MG63 (cell line): Measurements from ENCODE around the gene RNPEPL1. TPM values are rescaled to one million over a fixed set of nuclear protein-coding genes. Genes with fewer than 3 reads are reported as not detected.
"Not testable (repeated sequence)": the region's sequence is repeated elsewhere in the genome, so short reads cannot be mapped to it uniquely, and the experiment has no call there.

ENCODE experiments used
- DNase-seq: peaks from one replicate; pipeline ENCODE4 v3.0.0-alpha.2; 2020
- H3K27me3 ChIP-seq: fragments of 250-450 bp; sonication (Bioruptor Pico); 2 replicates; pipeline ENCODE4 v1.5.1; 2020; ENCODE audit warnings: mild to moderate bottlenecking, moderate library complexity
- H3K36me3 ChIP-seq: fragments of 250-450 bp; sonication (Bioruptor Pico); 2 replicates; pipeline ENCODE4 v1.5.1; 2020; ENCODE audit warnings: mild to moderate bottlenecking, moderate library complexity
- H3K4me3 ChIP-seq: fragments of 250-450 bp; sonication (Bioruptor Pico); 2 replicates; pipeline ENCODE4 v1.5.1; 2020; ENCODE audit warnings: mild to moderate bottlenecking, moderate library complexity
- H3K9me3 ChIP-seq: fragments of 250-450 bp; sonication (Bioruptor Pico); 2 replicates; pipeline ENCODE4 v1.5.1; 2020; ENCODE audit warnings: mild to moderate bottlenecking, moderate library complexity
- total RNA-seq: library from RNA; depleted of rRNA; stranded (reverse); fragments of >200 nt; shearing (Covaris generic); gene quantifications from 2 replicates; pipeline ENCODE4 v1.2.3, GENCODE V29; 2014; ENCODE audit warnings: low replicate concordance; rRNA removed

Gene RNPEPL1
- total RNA-seq, result 13.6 and 13.9 TPM in 2 replicates

DNA sequence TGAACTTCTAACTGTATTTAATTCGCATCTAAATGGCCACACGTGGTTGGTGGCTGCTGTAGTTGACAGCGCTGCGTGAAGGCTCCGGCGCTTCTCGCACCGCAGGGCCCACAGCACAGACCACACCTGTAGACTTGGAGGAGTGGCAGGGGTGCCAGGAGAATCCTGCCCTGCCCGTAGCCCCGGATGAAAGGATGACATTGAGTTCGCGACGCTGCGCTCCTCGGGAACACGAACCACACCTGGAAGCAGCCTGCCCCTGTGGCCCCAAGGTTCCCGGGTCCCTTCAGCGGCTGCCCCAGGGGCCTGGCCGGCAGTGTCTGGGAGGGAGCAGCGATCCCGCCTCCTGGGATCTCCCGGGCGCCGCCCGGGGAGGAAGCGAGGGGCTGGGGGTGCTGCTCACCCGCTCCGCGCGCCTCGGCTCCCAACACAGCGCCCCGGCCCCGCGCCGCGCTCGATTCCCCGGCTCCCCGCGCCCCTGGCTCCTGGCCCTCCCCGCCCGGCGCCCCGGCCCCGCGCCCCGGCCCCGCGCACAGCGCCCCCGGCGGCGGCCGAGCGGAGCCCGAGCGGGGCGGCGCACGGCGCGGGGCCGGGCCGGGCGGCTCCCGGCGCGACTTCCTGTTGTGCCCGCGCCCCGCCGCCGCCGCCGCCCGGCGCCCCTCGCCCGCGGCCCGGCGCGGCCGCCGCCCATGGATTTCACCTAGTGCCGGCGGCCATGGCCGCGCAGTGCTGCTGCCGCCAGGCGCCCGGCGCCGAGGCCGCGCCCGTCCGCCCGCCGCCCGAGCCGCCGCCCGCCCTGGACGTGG is at the start of gene RNPEPL1:
TSS of gene RNPEPL1 (plus strand) at position 613 of the 806 bp plus-strand sequence. CDS start at position 716, 103 bp downstream.
- peak; percentile 38 for DNase-seq
- Histone ChIP-seq H3K4me3 (peak within 1 kb of the TSS; percentile 69), H3K27me3 (no peaks in the 10 kb centered on the region), H3K36me3 (peaks cover 4% of the 10 kb centered on the region; the same call in 1 of the 2 replicates), H3K9me3 (no peaks in the 10 kb centered on the region)

DNA sequence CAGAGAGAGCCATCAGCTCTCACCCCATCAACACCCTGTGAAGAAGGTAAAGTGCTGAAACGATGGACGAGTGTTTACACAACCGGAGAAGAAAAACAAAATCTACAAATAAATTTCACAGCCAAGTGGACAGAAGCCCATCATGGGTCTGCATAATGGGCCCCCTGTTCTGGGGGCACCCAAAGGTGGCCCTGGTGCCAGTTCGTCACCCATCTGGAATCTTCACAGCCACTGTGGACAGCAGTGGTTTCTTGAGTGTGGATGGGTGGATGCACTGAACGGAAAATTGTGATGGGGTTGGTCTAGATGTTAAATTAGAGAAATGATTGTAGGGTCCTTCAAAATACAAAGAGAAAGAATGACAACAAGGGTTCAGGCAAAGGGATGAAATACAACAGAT is 49.3 kb upstream of the RNPEPL1 start:
- H3K27me3 ChIP-seq, result no peaks in the 10 kb centered on the region
- H3K9me3 ChIP-seq, result no peaks in the 10 kb centered on the region; the same call in 1 of the 2 replicates
- H3K36me3 ChIP-seq, result peaks cover 39% of the 10 kb centered on the region
- H3K4me3 ChIP-seq, result no peak overlapping the region
- no peak for DNase-seq

DNA sequence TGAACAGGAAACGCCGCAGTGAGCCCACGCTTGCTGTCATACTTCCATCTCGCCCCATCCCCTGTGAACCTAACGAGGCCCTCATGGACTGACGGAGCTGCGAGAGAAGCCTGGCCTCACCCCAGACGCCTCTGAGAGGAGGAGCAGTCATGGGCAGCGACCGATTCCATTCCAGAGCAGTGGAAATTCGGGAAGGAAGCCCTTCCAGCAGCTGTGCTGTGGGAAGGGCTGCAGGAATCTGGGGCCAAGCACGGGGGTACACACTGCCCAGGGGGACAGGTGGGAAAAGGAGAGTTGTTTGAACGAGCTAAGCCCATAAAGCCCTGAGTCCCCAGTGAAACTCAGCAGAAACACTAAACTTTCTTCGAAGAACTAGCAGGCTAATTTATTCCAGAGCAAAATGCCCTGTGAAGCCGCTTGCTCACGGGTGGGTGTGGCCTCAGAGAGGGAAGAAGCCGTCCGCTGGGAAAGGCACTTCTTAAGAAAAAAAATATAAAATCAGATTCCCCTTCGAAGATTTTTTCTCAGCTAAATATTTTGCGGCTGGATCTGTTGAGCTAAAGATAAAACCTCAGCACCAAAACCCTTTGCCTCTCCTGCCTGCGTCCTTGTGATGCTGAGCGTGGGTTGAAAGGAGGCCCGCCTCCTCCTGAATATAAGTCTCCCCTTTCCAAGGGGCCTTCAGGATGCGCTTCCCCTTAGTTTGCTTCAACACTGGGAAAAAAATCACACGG is 48.7 kb upstream of the RNPEPL1 start:
- no peak for DNase-seq
- H3K4me3 ChIP-seq, result no peak overlapping the region
- no peaks in the 10 kb centered on the region for H3K27me3 ChIP-seq
- H3K36me3 ChIP-seq, result peaks cover 45% of the 10 kb centered on the region
- H3K9me3 ChIP-seq, result peaks cover 2% of the 10 kb centered on the region

DNA sequence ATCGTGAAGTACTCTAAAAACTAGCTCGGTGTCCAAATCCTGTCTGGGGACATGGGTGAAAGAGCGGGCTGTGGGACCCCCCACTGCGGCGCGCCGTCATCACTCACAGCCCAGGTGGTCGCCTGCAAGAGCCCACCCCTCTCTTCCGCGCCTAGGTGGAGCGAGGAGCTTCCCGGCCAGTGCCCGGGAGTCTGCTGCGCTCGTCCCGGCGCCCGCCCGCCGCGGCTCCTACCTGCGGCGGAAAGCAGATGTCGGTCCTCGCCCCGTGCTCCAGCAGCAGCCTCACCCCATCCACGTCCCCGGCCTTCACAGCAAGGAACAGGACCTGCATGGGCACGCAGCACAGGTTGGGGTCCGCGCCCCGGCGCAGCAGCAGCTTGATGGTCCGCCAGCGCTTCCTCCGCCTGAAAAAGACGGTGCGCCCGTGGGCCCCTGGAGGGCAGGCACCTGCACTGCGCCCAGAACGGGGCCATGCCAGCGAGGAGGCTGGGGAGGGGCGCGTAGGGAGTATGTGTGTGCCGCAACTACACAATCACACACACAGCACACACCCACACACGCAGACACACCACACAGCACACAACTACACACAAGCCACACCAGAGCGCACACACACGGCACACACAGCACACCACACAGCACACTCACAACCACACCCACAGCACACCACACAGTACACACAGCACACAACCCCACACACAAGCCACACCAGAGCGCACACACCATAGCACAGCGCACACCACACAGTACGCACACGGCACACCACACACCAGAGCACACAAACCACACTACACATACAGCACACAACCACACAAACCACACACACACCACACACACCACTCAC is 47.9 kb upstream of the RNPEPL1 start:
- H3K9me3 ChIP-seq, result peaks cover 10% of the 10 kb centered on the region
- H3K36me3 ChIP-seq, result peaks cover 53% of the 10 kb centered on the region
- no peak for DNase-seq
- no peaks in the 10 kb centered on the region for H3K27me3 ChIP-seq
- H3K4me3 ChIP-seq, result no peak overlapping the region

DNA sequence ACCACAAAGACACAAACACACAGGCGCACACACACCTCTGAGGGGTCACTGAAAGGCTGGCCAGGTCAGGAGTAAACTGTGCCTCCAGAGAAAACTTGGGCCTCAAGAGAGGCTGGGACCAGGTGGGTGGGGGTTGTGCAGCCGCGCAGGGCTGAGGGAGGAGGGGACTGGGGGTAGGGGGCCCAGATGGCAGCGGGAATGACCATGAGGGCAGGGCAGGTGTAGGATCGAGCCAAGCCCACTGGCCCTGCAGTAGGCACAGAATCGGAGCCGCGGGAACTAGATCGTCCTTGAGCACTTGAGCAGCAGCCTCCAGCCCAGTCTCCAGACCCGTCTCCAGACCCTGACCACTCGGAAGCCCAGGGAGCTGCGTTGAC is 47.3 kb upstream of the RNPEPL1 start:
- no peak for DNase-seq
- H3K27me3 ChIP-seq, result no peaks in the 10 kb centered on the region
- peaks cover 16% of the 10 kb centered on the region for H3K9me3 ChIP-seq
- H3K36me3 ChIP-seq, result peaks cover 59% of the 10 kb centered on the region
- no peak overlapping the region for H3K4me3 ChIP-seq

DNA sequence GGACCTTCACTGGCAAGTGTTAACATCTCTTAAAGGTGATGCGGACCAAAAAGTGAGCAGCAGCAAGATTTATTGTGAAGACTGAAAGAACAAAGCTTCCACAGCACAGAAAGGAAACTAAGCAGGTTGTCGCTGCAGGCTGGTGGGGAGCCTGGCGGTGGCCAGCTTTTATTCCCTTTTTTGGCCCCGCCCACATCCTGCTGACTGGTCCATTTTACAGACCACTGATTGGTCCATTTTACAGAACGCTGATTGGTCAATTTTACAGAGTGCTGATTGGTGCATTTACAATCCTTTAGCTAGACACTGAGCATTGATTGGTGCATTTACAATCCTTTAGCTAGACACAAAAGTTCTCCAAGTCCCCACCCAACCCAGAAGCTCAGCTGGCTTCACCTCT is 46.4 kb upstream of the RNPEPL1 start:
- Histone ChIP-seq H3K9me3 (peaks cover 18% of the 10 kb centered on the region), H3K36me3 (peaks cover 65% of the 10 kb centered on the region)
- not testable (repeated sequence) for H3K4me3 ChIP-seq, H3K27me3 ChIP-seq, DNase-seq

GRCh38 chr2:240522406-240522805 is 45.9 kb upstream of the RNPEPL1 start:
- H3K27me3 ChIP-seq, result no peaks in the 10 kb centered on the region
- peaks cover 67% of the 10 kb centered on the region for H3K36me3 ChIP-seq
- no peak overlapping the region for H3K4me3 ChIP-seq
- peaks cover 19% of the 10 kb centered on the region for H3K9me3 ChIP-seq
- no peak for DNase-seq

DNA sequence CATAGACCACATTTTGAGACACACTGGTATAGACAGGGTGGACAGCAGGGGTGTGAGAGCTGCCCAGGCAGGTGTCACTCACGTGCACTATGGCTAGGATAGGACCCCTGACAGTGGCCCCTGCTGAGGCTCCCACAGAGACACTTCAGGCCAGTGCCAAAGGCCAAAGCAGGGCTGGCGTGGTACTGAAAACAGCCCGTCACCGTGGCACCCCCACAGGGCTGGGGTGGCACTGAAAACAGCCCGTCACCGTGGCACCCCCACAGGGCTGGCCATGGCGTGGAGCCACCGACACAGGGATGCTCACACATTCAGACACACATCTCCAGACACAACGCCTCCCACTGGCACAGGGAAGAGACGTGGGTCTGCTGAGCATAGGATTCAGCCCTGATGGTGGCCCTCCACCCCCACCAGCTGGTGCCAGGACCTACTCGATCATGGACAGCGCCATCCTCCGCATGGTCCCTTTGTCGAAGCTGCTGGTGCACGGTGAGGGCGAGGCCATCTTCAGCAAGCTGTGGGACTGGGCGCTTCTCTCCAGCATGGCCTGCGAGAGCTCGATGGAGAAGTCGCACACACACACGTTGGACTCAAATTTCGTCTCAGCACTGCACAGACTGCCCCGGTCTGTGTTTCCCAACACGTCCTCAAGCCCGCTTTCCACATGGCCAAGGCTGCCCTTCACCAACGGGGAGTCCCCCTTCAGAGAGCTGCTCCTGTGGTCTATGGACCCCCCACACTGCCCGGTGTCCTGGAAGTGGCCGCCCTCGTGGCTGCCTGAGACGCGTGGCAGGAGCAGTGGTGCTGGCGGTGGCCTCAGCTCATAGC is 44.6 kb upstream of the RNPEPL1 start:
- H3K4me3 ChIP-seq, result no peak overlapping the region
- H3K27me3 ChIP-seq, result no peaks in the 10 kb centered on the region
- H3K36me3 ChIP-seq, result peaks cover 68% of the 10 kb centered on the region
- DNase-seq, result no peak
- H3K9me3 ChIP-seq, result peaks cover 19% of the 10 kb centered on the region

DNA sequence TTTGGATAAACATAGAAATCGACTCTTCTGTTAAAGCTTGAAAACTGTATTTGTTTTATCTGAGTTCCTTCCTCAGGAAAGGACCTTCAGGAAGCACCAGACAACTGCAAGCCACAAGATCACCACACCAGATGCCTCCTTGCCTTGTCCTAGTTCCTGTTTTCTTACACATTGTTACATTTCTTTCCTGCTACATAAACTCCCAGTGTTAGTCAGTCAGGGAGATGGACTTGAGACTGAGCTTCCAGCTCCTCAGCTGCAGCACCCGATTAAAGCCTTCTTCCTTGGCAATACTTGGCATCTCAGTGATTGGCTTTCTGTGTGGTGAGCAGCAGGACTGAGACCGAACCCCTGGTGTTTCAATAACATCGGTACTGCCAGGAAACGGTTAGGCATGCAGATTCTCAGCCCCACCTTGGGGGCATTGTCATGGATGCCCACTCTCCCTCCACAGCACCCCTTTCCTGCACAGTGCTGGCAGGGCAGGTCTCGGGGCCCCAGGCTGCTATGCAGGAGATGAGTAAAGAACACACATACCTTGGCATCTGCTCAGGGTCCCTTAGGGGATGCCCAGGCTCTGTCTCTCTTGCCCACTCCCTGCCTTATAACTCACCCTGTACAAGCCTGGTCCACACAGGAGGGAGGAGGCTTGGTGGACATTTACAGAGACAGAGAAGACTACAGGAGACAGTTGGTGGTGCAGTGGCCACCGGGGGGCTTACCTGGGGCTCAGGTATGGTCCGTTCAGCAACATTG is 43.1 kb upstream of the RNPEPL1 start:
- Histone ChIP-seq H3K9me3 (peaks cover 19% of the 10 kb centered on the region), H3K4me3 (no peak overlapping the region), H3K36me3 (peaks cover 66% of the 10 kb centered on the region), H3K27me3 (no peaks in the 10 kb centered on the region)
- DNase-seq, result no peak

DNA sequence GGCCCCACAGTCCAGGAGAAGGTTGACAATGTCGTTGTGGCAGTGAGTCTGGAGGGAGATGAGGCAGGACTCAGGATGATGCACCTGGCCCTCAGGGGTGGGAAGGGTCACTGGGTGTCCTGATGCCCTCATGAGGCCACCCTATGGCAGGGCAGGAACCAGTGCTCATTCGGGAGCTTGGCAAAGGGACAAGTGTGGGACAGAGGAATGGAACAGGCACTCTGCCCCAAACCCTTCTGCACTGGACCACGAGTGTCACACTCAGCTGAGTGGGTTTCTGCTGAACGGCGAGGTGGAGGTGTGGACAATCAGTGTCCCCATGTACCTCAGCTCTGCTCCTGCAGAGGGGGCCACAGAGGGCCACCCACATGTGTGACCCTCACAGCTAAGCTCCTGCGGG is 42.5 kb upstream of the RNPEPL1 start:
- Histone ChIP-seq H3K27me3 (no peaks in the 10 kb centered on the region), H3K36me3 (peaks cover 71% of the 10 kb centered on the region), H3K4me3 (no peak overlapping the region), H3K9me3 (peaks cover 24% of the 10 kb centered on the region)
- no peak for DNase-seq

GRCh38 chr2:240526521-240526920 is 41.8 kb upstream of the RNPEPL1 start:
- H3K4me3 ChIP-seq, result no peak overlapping the region
- no peak for DNase-seq
- no peaks in the 10 kb centered on the region for H3K27me3 ChIP-seq

DNA sequence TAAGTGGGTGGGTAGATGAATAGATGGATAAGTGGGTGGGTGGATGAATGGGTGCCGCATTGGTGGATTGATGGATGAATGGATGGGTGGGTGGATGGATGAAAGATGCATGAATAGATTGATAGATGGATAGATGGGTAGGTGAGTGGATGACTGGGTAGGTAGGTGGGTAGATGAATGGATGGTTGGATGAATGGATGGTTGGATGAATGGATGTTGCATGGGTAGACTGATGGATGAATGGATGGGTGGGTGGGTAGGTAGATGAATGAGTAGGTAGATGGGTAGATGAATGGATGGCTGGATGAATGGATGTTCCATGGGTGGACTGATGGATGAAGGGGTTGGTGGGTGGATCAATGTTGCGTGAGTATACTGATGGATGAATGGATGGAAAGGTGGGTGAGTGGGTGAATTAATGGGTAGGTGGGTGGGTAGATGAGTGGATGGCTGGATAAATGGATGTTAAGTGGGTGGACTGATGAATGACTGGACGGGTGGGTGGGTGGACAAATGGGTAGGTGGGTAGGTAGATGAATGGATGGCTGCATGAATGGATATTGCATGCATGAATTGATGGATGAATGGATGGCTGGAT is 41.0 kb upstream of the RNPEPL1 start:
- Histone ChIP-seq H3K9me3 (peaks cover 39% of the 10 kb centered on the region), H3K4me3 (no peak overlapping the region)
- DNase-seq, result no peak

More at GRCh38 chr2:240526521-240526920, 41.8 kb upstream of the RNPEPL1 start:
- peaks cover 31% of the 10 kb centered on the region for H3K9me3 ChIP-seq
- H3K36me3 ChIP-seq, result peaks cover 78% of the 10 kb centered on the region

DNA sequence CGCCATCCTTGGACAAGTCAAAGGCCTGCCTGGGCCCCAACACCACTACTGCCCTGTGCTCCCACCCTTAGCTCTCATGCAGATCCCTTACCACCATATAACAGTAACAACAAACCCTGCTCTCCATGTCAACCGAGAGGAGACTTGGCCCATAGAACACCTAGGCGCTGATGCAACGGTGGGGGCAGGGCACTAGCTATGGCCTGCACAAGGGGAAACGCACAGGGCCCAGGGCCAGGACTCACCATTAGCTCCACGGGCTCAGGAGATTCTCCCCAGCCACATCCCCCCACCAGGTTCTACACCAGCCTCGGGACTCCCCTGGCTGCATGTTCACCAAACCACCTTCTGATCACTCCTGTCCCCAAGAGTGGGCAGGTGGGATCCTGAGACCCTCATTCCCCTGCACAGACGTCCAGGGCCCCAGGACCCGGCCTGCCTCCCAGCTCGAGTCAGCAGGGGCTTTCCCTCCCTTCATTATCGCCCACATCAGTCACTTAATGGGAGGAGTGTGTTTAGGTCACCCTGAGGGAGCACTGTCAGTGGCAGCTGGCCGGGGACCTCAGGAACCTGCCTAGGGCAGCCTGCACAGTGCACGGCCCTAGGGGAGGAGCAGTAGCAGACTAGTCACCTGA is 39.8 kb upstream of the RNPEPL1 start:
- peaks cover 45% of the 10 kb centered on the region for H3K9me3 ChIP-seq
- peaks cover 76% of the 10 kb centered on the region for H3K36me3 ChIP-seq
- no peak for DNase-seq
- H3K27me3 ChIP-seq, result no peaks in the 10 kb centered on the region
- no peak overlapping the region for H3K4me3 ChIP-seq

More for the DNA sequence above, 41.0 kb upstream of the RNPEPL1 start:
- H3K27me3 ChIP-seq, result no peaks in the 10 kb centered on the region
- H3K36me3 ChIP-seq, result peaks cover 79% of the 10 kb centered on the region

GRCh38 chr2:240529344-240529999 is 38.8 kb upstream of the RNPEPL1 start:
- peaks cover 72% of the 10 kb centered on the region for H3K36me3 ChIP-seq
- no peak for DNase-seq
- peaks cover 46% of the 10 kb centered on the region for H3K9me3 ChIP-seq
- H3K27me3 ChIP-seq, result no peaks in the 10 kb centered on the region
- no peak overlapping the region for H3K4me3 ChIP-seq
